ENCODE results near the gene ADGRF4. TPM values are rescaled to one million over a fixed set of nuclear protein-coding genes. Genes with fewer than 3 reads are reported as not detected.

Gene ADGRF4
- total RNA-seq, 3 donors from 2014 or later (not counting 1 experiment from before 2014, with no cell fraction given): not detected

DNA sequence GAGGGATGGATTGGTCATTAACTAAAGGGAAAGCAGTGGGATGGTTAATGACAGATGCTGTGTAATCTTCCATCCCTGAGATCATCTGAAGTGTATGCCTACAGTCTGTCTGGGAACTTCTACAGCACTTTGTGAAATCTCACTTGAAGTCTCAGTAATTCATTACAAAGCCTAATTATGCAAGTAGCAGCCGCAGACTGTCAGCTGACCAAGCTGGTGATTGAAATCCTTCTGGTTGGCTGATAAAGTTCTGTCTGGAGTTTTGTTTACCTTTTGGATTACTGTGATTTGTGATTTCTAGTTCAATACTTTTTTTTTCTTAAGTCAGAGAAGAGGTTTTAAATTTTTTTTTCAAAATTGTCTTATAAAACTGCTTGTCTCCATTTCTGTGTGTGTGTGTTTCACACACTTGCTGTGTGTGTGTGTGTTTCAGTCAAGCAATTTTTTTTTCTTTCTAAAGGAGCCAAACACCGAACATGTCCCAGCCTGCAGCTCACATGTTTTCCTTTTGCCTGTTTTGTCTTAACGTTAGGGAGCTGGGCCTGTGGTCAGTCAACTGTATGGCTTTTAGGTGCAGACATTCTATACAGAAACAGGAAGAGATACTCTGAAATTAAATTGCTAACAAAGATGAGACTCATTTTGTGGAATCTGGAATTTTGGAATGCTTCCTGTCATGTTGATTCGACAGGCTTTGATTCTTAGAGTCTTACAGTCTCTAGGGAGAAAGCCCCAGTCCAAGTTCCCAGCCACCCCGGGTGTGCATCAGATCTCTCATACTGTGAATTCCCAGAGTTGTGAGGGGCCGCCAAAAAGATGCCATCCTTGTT lies 28.5 kb upstream of the ADGRF4 start:
- 75% methylated on average over 6 of the region's 6 CpGs for WGBS (ENCODE audit: insufficient coverage)
- H3K9me3 ChIP-seq (ENCODE audit: control insufficient read depth, insufficient read depth, low read length): no peaks in the 10 kb centered on the region
- Mint-ChIP-seq H3K27ac (no peak overlapping the region), H3K4me3 (no peak overlapping the region), H3K4me1 (peaks cover 5% of the 10 kb centered on the region in 2 donors), H3K36me3 (no peaks in the 10 kb centered on the region), H3K27me3 (ENCODE audit: low read depth in 2 of 2) (peaks cover 5 to 12% of the 10 kb centered on the region in 2 donors), H3K9me3 (peaks cover 0 to 2% of the 10 kb centered on the region in 2 donors)
- no peak overlapping the region for H3K4me3 ChIP-seq (ENCODE audit: low read length)
- DNase-seq (no peak), ATAC-seq (no peak)
- H3K4me1 ChIP-seq (ENCODE audit: control insufficient read depth, insufficient read depth, low read length): no peaks in the 10 kb centered on the region
- no peaks in the 10 kb centered on the region for H3K36me3 ChIP-seq (ENCODE audit: control insufficient read depth, insufficient read depth, low read length)
- intact Hi-C loops (cut with micrococcal nuclease): no loop called here
- no peak for TF ChIP-seq CTCF (IDR thresholded peaks at IDR 0.05)
- no peak overlapping the region for H3K27ac ChIP-seq (ENCODE audit: low read length)
- H3K27me3 ChIP-seq (ENCODE audit: control insufficient read depth, insufficient read depth, low read length): no peaks in the 10 kb centered on the region

DNA sequence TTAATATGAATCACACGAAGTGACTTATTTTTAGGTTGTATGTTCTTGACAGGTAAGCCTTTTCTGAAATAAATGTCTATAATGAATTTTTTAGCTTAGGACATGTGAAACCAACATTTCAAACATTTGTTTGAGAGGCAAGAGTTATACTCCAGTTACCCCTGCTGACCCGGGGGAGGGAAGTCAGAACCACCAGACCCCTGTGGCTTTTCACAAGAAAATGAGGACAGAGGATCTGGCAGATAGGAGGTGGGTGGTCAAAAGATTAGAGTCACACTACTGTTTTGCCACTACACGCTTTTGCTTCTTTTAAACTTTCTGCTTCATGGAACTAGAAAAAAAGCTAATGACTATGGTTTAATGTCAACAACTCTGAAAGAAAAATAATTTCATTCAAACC lies 27.5 kb upstream of the ADGRF4 start:
- Mint-ChIP-seq H3K4me1 (peaks cover 4 to 5% of the 10 kb centered on the region in 2 donors), H3K27ac (no peak overlapping the region), H3K4me3 (no peak overlapping the region), H3K36me3 (no peaks in the 10 kb centered on the region), H3K27me3 (ENCODE audit: low read depth in 2 of 2) (peaks cover 5 to 12% of the 10 kb centered on the region in 2 donors), H3K9me3 (peaks cover 0 to 2% of the 10 kb centered on the region in 2 donors)
- H3K4me1 ChIP-seq (ENCODE audit: control insufficient read depth, insufficient read depth, low read length): no peaks in the 10 kb centered on the region
- no peaks in the 10 kb centered on the region for H3K27me3 ChIP-seq (ENCODE audit: control insufficient read depth, insufficient read depth, low read length)
- H3K27ac ChIP-seq (ENCODE audit: low read length): no peak overlapping the region
- H3K9me3 ChIP-seq (ENCODE audit: control insufficient read depth, insufficient read depth, low read length): no peaks in the 10 kb centered on the region
- no peaks in the 10 kb centered on the region for H3K36me3 ChIP-seq (ENCODE audit: control insufficient read depth, insufficient read depth, low read length)
- no peak for ATAC-seq
- WGBS (ENCODE audit: insufficient coverage): 57% methylated on average over 3 of the region's 3 CpGs
- no peak for TF ChIP-seq CTCF (IDR thresholded peaks at IDR 0.05)
- intact Hi-C loops (cut with micrococcal nuclease): no loop called here
- DNase-seq: no peak
- H3K4me3 ChIP-seq (ENCODE audit: low read length): no peak overlapping the region

DNA sequence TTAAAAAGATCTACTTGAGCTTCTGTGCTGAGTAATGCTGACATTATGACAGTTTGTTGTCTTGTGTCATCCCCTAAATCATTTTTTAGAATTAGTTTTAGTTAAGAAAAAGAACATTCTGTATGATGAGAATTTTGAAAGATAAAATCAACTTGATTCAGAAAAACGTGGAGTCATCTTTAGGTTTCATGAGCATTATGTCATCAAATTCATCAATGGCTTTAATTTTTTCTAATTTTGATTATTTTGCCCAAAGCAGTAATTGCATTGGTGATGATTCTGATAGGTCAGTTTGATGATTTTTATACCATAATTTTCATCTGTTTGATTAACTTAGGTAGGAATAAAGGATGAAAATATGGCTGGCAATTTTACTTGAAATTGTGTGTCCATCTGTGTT lies 26.6 kb upstream of the ADGRF4 start:
- no peak overlapping the region for H3K27ac Mint-ChIP-seq
- H3K27me3 ChIP-seq (ENCODE audit: control insufficient read depth, insufficient read depth, low read length): no peaks in the 10 kb centered on the region
- no peaks in the 10 kb centered on the region for H3K4me1 Mint-ChIP-seq
- no peaks in the 10 kb centered on the region for H3K36me3 ChIP-seq (ENCODE audit: control insufficient read depth, insufficient read depth, low read length)
- no peaks in the 10 kb centered on the region for H3K36me3 Mint-ChIP-seq
- peaks cover 2 to 18% of the 10 kb centered on the region in 2 donors for H3K27me3 Mint-ChIP-seq (ENCODE audit: low read depth in 2 of 2)
- DNase-seq (no peak), ATAC-seq (no peak)
- no peak overlapping the region for H3K4me3 ChIP-seq (ENCODE audit: low read length)
- no peak overlapping the region for H3K27ac ChIP-seq (ENCODE audit: low read length)
- H3K4me3 Mint-ChIP-seq: no peak overlapping the region
- H3K9me3 Mint-ChIP-seq: no peaks in the 10 kb centered on the region
- intact Hi-C loops (cut with micrococcal nuclease): no loop called here
- WGBS (ENCODE audit: insufficient coverage): 43% methylated on average over 1 of the region's 1 CpG
- no peaks in the 10 kb centered on the region for H3K9me3 ChIP-seq (ENCODE audit: control insufficient read depth, insufficient read depth, low read length)
- no peaks in the 10 kb centered on the region for H3K4me1 ChIP-seq (ENCODE audit: control insufficient read depth, insufficient read depth, low read length)
- no peak for TF ChIP-seq CTCF (IDR thresholded peaks at IDR 0.05)

All from natural killer cell (primary cell).